GM12864 (cell line): ENCODE data around the gene PSMB1.
A peak's percentile ranks its signal among the peaks of the same experiment; 100 is the strongest.

Source experiments
- DNase-seq: peaks from one replicate; pipeline ENCODE4 v3.0.0-alpha.2; 2011; ENCODE audit warnings: low read depth
- H3K4me3 ChIP-seq: 2 replicates; pipeline ENCODE4 v1.5.1; 2011; ENCODE audit warnings: mild to moderate bottlenecking, low read depth, low read length, control low read depth
- TF ChIP-seq, protein P1 (sequence below): IDR thresholded peaks from 2 replicates; pipeline ENCODE4 v1.5.1; 2011; ENCODE audit warnings: low read depth, mild to moderate bottlenecking, moderate library complexity, low read length, control low read depth, inconsistent platforms; ENCODE audit errors: missing control alignments

PSMB1 gene

DNA sequence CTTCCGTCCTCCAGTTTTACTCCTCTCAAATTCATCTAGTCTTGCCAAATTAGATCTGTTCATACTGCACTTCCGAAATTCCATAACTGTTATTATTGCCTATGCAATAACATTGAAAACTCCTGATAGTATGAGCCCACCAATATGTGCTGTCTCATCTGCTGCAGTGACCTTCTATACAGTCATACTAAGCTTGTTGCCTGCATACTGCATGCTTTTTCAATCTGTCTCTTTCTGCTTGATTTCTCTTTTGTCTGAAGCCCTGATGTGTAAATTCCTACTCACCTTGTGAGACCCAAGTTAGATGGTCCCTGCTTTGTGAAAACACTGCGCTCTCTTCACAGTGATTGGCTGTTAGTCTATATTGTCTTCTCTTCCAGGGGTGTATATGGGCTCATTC, 2.2 kb upstream of the PSMB1 start:
- TF ChIP-seq, protein P1, sequence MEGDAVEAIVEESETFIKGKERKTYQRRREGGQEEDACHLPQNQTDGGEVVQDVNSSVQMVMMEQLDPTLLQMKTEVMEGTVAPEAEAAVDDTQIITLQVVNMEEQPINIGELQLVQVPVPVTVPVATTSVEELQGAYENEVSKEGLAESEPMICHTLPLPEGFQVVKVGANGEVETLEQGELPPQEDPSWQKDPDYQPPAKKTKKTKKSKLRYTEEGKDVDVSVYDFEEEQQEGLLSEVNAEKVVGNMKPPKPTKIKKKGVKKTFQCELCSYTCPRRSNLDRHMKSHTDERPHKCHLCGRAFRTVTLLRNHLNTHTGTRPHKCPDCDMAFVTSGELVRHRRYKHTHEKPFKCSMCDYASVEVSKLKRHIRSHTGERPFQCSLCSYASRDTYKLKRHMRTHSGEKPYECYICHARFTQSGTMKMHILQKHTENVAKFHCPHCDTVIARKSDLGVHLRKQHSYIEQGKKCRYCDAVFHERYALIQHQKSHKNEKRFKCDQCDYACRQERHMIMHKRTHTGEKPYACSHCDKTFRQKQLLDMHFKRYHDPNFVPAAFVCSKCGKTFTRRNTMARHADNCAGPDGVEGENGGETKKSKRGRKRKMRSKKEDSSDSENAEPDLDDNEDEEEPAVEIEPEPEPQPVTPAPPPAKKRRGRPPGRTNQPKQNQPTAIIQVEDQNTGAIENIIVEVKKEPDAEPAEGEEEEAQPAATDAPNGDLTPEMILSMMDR = no peak
- peak overlapping the region; percentile 100 for H3K4me3 ChIP-seq
- no peak for DNase-seq

DNA sequence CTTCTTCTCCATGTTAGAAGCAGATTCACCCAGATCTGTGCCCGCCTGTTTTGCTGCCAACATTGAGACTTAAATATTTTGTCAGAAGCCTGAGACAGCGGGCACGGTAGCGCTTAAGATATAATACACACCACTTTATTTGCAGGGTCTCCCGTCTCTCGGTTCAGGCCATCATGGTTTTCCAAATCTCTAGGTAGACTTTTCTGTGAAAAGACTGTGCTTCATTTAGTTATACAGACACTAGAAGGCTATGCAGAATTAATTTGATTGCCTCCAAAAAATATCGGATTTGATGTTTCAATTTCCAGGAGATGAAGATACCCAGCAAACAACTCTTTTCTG, 1.7 kb upstream of the PSMB1 start:
- no peak for DNase-seq
- H3K4me3 ChIP-seq = peak overlapping the region; percentile 100
- TF ChIP-seq, protein P1 = no peak

DNA sequence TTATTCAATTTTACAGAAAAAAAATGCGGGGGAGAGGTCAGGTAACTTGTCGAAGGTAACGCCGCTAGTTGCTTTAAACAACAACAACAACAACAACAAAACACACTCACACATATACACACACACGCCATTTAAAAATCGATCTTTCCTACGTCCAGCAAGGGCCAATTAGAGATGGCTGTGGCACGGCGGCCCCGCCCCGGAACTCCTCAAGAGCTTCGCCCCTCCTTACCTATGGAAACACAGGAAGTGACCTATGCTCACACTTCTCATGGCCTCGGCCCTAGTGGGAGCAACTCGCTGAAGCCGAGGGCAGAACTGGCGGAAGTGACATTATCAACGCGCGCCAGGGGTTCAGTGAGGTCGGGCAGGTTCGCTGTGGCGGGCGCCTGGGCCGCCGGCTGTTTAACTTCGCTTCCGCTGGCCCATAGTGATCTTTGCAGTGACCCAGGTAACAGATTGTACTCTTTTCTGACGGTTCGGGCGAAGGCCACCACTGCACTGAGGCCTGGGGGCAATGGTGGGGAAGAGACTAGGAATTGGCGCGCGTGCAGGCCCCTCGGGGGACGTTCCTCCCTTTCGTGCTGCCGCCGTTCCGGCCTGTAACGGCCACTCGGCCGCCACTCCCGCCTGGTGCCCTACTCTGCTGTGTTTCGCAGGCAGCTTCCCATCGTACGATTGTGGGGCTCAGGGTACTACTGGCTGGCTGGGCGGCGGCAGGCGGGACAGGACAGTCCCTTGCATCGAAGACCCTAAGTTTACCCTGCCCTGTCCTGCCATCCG, 1.1 kb upstream of the PSMB1 start, which contains the start of gene TBP:
Gene TBP, plus strand, starts transcription at position 357 of the 783 bp plus-strand sequence. CDS start 2,661 bp downstream, outside the sequence.
- DNase-seq = peak; percentile 98
- H3K4me3 ChIP-seq = peak within 1 kb of the TSS; percentile 100
- TF ChIP-seq, protein P1 = no peak

DNA sequence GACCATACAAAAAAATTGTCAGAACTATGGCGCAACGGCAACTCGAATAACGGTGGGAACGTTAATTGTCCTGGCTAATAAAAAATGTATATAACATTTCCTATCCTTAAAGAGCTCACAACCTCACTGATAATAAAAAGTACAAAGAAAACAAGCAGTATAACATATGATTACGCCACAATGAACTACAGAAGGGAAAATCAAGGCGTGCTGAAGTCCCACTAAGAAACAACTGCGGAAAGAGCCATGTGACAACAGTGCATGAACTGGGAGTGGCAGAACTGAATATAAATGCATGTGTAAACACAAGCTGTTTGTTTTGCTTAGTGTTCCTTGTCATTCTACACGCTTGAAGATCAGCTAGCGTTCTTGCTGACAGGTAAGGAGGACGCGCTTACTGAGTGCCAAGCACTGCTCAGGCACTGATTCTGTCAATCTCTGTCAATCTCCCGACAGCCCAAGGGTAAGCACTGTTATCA, 466 bp upstream of the PSMB1 start:
- DNase-seq = no peak
- peak overlapping the region; percentile 100 for H3K4me3 ChIP-seq
- TF ChIP-seq, protein P1 = no peak

DNA sequence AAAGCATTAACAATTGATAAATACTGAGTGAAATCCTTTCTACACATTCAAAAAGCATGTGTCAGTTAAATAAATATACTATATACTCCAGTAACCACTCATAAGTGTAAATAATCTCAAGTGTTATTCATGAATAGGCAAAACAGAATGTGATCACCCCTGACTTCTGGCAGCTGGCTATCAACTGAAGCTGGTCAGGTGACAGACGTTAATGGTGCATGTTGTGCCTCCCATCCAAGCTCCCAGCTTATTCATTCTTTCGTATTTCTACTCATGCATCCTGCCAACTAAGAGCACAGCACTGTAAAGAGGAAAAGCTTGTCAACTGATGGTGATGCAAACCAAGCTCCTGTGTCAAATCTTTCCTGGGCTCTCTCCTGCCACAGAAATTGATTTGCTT, 7.7 kb downstream of the PSMB1 start:
- TF ChIP-seq, protein P1 = no peak
- no peak overlapping the region for H3K4me3 ChIP-seq
- DNase-seq = no peak

DNA sequence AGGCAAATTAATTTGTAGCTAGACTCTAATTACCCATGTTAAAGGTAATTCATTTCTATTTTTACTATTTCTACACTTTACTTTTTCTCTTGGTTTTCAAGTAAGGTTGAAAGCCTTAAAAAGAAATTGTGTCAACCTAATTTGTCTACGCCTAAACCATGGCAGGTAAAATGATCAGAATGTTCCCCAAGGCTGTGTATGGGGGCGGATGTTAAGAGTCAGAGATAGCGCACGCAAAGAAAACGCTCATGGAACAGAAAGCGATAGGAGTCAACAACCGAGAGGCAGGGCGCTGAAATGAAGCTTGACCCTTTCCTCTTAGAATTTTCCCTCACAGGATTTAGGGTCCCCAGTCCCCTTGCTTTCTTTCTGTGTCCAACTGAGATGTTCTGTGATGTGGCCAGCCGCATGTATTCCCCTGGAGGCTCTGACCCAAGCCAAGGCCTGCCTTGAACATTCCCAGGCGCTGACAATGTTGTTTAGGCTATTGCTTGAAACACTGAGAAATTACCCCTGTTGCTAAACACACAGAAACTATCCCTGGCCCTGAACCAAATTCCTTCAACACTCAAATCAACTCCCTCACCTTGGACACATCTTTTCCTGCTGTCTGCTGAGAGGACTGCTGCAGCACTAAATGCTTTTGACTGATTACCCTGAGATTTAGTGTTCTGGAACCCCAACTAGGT, 10.9 kb downstream of the PSMB1 start:
- no peak for DNase-seq
- H3K4me3 ChIP-seq = no peak overlapping the region
- TF ChIP-seq, protein P1 = no peak

DNA sequence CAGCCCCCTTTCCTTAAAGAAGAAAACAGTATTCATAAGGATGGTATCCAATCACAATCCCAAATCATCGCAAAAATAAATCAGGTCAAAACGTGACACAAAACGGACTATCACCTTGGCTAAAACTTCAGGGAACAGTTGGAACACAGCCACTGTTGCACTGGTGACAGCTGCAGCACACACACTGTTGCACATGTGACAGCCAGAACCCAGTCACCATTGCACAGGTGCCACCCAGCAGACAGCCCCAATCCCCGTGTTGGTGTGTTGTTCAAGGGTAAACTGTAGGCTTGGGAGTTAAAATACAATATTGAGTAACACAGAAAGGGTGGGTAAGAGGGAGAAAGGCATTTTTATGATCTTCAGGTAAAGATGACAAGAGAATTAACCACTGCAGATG, 15.8 kb downstream of the PSMB1 start:
- no peak overlapping the region for H3K4me3 ChIP-seq
- TF ChIP-seq, protein P1 = no peak
- no peak for DNase-seq
